HEK293T (cell line): Measurements from ENCODE around the gene ELL.

ENCODE experiments used
- CTCF ChIA-PET: fragments of 350-600 bp; formaldehyde crosslinking; extraction: SDS; loops from one replicate; lab custom pipeline; 2021; ENCODE audit warnings: antibody characterized with exemption, inconsistent platforms; lab: Yijun Ruan, JAX
- POLR2A ChIA-PET: fragments of 350-600 bp; formaldehyde crosslinking; extraction: SDS; loops from one replicate; lab custom pipeline; 2020; ENCODE audit warnings: antibody characterized with exemption, inconsistent platforms; lab: Yijun Ruan, JAX
- DNase-seq: peaks from one replicate; pipeline ENCODE4 v3.0.0; 2012; ENCODE audit warnings: mixed read lengths; ENCODE audit errors: extremely low spot score
- ARNT ChIP-seq: fragments of 450-650 bp; IDR thresholded peaks from 2 replicates; pipeline ENCODE4 v1.6.1; 2017; ENCODE audit warnings: mild to moderate bottlenecking
- BHLHE40 ChIP-seq: fragments of 450-650 bp; IDR thresholded peaks from 2 replicates; pipeline ENCODE4 v1.6.1; 2016; ENCODE audit warnings: mild to moderate bottlenecking, moderate library complexity, borderline replicate concordance
- CTBP1 ChIP-seq: fragments of 450-650 bp; IDR thresholded peaks from 2 replicates; pipeline ENCODE4 v1.6.1; 2016; ENCODE audit warnings: borderline replicate concordance
- ELF4 ChIP-seq: fragments of 450-650 bp; IDR thresholded peaks from 2 replicates; pipeline ENCODE4 v1.6.1; 2017; ENCODE audit warnings: antibody characterized with exemption
- FOXA1 ChIP-seq: fragments of 450-650 bp; IDR thresholded peaks from 2 replicates; pipeline ENCODE4 v1.6.1; 2016; ENCODE audit warnings: mild to moderate bottlenecking
- FOXK2 ChIP-seq: fragments of 450-650 bp; IDR thresholded peaks from 2 replicates; pipeline ENCODE4 v1.6.1; 2016; ENCODE audit warnings: mild to moderate bottlenecking
- FOXM1 ChIP-seq: fragments of 450-650 bp; IDR thresholded peaks from 2 replicates; pipeline ENCODE4 v1.6.1; 2017; ENCODE audit warnings: mild to moderate bottlenecking, borderline replicate concordance
- HDGF ChIP-seq: fragments of 450-650 bp; IDR thresholded peaks from 2 replicates; pipeline ENCODE4 v1.6.1; 2017; ENCODE audit warnings: antibody characterized with exemption, borderline replicate concordance
- L3MBTL2 ChIP-seq: fragments of 450-650 bp; conservative IDR thresholded peaks from 2 replicates; pipeline ENCODE4 v1.6.1; 2016; ENCODE audit warnings: mild to moderate bottlenecking
- LEF1 ChIP-seq: fragments of 450-650 bp; IDR thresholded peaks from 2 replicates; pipeline ENCODE4 v1.6.1; 2017; ENCODE audit warnings: mild to moderate bottlenecking, borderline replicate concordance
- NFRKB ChIP-seq: fragments of 450-650 bp; IDR thresholded peaks from 2 replicates; pipeline ENCODE4 v1.6.1; 2016; ENCODE audit warnings: mild to moderate bottlenecking, moderate library complexity
- PKNOX1 ChIP-seq: fragments of 450-650 bp; IDR thresholded peaks from 2 replicates; pipeline ENCODE4 v1.6.1; 2016
- SP1 ChIP-seq: fragments of 450-650 bp; IDR thresholded peaks from 2 replicates; pipeline ENCODE4 v1.6.1; 2017
- SUZ12 ChIP-seq: fragments of 450-650 bp; IDR thresholded peaks from 2 replicates; pipeline ENCODE4 v1.6.1; 2016; ENCODE audit warnings: mild to moderate bottlenecking
- TARDBP ChIP-seq: fragments of 450-650 bp; IDR thresholded peaks from 2 replicates; pipeline ENCODE4 v1.6.1; 2016
- ZNF384 ChIP-seq: fragments of 450-650 bp; IDR thresholded peaks from 2 replicates; pipeline ENCODE4 v1.6.1; 2016

Gene ELL

DNA sequence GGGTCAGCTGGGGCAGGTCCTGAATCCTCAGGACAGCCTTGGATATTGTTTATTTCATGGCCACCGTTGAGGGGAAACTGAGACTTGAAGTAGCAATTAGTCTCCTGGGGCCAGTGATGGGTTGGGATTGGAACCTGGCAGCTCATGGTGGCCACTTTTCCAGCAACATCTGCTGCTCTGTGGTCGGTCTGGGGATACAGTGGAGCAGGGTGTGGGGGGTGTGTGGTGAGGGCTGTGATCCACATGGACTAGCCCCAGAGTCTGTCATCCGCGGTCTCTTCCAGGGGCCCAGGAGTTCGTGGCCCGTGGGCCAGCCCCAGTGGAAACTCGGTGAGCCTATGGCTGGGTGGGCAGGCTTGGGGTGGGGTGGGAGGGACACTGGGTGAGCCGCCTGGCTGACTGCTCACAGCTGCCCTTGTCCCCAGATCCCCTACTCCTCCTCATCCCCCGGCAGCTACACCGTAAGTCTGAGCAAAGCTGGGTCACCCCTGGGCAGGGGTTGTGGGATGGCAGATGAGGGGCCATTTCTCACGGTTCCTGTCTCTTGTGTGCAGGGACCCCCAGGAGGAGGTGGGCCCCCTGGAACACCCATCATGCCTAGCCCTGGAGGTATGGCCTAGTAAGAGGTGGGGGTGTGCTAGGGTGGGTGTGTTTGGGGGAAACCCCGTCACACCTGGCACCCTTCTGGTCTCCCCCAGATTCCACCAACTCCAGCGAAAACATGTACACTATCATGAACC is 89.4 kb downstream of the ELL start:
- POLR2A ChIA-PET = no interaction called here
- CTCF ChIA-PET = no interaction called here
- DNase-seq = no peak
- no peak for TF ChIP-seq BHLHE40
- TF ChIP-seq SP1 = no peak
- TF ChIP-seq FOXM1 = no peak
- no peak for TF ChIP-seq ZNF384
- no peak for TF ChIP-seq NFRKB
- no peak for TF ChIP-seq SUZ12
- no peak for TF ChIP-seq LEF1
- TF ChIP-seq FOXA1 = no peak
- no peak for TF ChIP-seq CTBP1
- no peak for TF ChIP-seq TARDBP
- TF ChIP-seq FOXK2 = no peak
- TF ChIP-seq PKNOX1 = no peak
- no peak for TF ChIP-seq L3MBTL2
- TF ChIP-seq HDGF = no peak

- TF ChIP-seq FOXA1 (no peak), SP1 (no peak), HDGF (no peak), ELF4 (no peak)
- ChIA-PET CTCF (no interaction called here), POLR2A (interaction anchor here (0.6 kb wide), 1 partner anchor 9 kb away, joined by 3 read pairs; no protein-coding TSS in a partner anchor)
- no peak for DNase-seq
These were observed 90.3 kb downstream of the ELL start for GRCh38 chr19:18431351-18432197.

GRCh38 chr19:18430417-18431144 is 91.3 kb downstream of the ELL start:
- POLR2A ChIA-PET = no interaction called here
- CTCF ChIA-PET = no interaction called here

GRCh38 chr19:18429717-18430416 is 92.0 kb downstream of the ELL start:
- CTCF ChIA-PET = no interaction called here
- TF ChIP-seq PKNOX1 (no peak), L3MBTL2 (no peak), SUZ12 (no peak), TARDBP (no peak), ARNT (no peak), NFRKB (no peak), ELF4 (no peak), FOXM1 (no peak), HDGF (no peak), CTBP1 (no peak), ZNF384 (no peak)
- POLR2A ChIA-PET = interaction anchor here (2.0 kb wide), 1 partner anchor 149 kb away, joined by 10 read pairs; the partner anchor contains the start of gene JUND
- no peak for DNase-seq

More at GRCh38 chr19:18430417-18431144, 91.3 kb downstream of the ELL start:
- no peak for DNase-seq
- TF ChIP-seq CTBP1 = no peak
- TF ChIP-seq PKNOX1 = no peak
- TF ChIP-seq ARNT = no peak
- TF ChIP-seq FOXA1 = no peak
- TF ChIP-seq SP1 = no peak
- TF ChIP-seq ELF4 = no peak
- no peak for TF ChIP-seq NFRKB
- no peak for TF ChIP-seq ZNF384
- no peak for TF ChIP-seq SUZ12
- no peak for TF ChIP-seq LEF1
- TF ChIP-seq FOXM1 = no peak
- no peak for TF ChIP-seq FOXK2
- no peak for TF ChIP-seq L3MBTL2
- no peak for TF ChIP-seq BHLHE40
- TF ChIP-seq HDGF = no peak
- no peak for TF ChIP-seq TARDBP
